HG02938 (cell line): ENCODE results near the gene VPS39.

Experiments used
- ATAC-seq: cut with Tn5 transposase; IDR thresholded peaks from one replicate; pipeline ENCODE4 v1.9.1; 2021; ENCODE audit warnings: mild to moderate bottlenecking, moderate library complexity; ENCODE audit not compliant: unreplicated experiment

The VPS39 gene

GRCh38 chr15:42202653-42203052 is 5.5 kb downstream of the VPS39 start:
- no peak for ATAC-seq

DNA sequence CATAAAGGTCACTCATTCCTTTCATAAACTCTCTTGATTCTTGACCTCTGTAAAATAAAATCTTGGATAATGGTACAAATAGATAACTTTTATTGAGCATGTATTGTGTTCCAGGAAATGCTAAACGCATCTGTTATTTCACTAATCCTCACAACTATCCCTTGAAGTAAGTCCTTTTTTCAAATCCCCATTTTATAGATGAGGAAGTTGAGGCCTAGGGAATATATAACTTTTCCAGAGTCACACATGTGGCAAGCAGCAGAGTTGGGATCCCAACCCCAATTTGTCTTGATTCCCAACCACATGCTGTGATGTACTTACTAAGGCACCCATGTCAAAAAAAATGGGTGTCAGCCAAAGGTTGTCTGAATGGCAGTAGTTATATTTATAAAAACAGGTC is 6.3 kb downstream of the VPS39 start:
- no peak for ATAC-seq

GRCh38 chr15:42199126-42199525 is 9.0 kb downstream of the VPS39 start:
- ATAC-seq, result no peak

GRCh38 chr15:42198516-42198915 is 9.6 kb downstream of the VPS39 start:
- ATAC-seq, result no peak

DNA sequence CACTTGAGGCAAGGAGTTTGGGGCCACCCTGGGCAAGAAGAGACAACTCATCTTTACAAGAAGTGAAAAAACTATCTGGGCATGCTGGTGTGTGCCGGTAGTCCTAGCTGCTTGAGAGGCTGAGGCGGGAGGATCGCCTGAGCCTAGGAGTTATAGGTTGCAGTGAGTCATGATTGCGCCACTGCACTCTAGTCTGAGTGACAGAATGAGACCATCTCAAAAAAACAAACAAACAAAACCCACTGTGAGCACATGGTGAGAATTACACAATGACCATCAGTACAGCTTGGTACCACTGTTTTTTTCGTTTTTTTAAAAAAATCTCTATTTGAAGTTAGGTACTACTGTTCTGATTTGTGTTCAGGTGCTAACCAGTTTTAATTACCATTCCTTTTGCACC is 13.6 kb downstream of the VPS39 start:
- ATAC-seq, result no peak

- no peak for ATAC-seq
These were observed 14.7 kb downstream of the VPS39 start for GRCh38 chr15:42193383-42193782.

GRCh38 chr15:42191610-42192346 is 16.3 kb downstream of the VPS39 start:
- ATAC-seq, result no peak

GRCh38 chr15:42190370-42190769 is 17.7 kb downstream of the VPS39 start:
- ATAC-seq, result no peak

DNA sequence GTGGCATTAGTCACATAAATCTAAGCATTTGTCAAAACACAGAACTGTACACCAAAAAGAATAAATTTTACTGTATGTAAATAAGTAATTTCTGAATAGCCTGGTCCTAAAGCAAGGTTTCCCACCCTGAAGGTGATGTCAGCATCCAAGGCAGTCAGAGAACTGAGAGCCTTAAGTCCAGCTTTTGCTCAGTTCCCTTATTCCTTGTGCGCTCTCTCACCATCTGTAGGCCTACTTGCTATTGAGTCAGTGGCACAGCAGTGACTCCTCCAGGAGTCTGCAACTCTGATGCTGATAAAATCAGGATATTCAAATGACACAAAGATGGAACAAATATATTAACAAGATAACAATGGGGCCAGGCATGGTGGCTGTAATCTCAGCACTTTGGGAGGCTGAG is 22.3 kb downstream of the VPS39 start:
- no peak for ATAC-seq

DNA sequence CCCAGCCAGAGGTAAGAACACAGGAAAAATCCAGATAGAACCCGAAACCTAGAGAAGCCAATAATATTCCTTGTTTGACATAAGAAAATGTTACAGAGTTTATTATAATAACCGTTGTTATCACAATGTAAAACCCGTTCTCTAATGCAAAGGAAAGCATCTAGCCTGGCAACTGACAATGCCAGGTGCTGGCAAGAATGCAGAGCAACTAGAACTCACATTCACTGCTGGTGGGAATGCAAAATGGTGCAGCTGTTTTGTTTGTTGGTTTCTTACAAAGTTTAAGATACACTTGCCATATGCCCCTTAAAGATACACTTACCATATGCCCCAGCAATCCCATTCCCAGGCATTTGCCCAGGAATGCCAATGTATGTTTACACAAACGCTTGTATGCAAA is 23.4 kb downstream of the VPS39 start:
- ATAC-seq, result no peak

GRCh38 chr15:42184296-42184695 is 23.8 kb downstream of the VPS39 start:
- no peak for ATAC-seq

GRCh38 chr15:42182961-42183360 is 25.1 kb downstream of the VPS39 start:
- no peak for ATAC-seq

DNA sequence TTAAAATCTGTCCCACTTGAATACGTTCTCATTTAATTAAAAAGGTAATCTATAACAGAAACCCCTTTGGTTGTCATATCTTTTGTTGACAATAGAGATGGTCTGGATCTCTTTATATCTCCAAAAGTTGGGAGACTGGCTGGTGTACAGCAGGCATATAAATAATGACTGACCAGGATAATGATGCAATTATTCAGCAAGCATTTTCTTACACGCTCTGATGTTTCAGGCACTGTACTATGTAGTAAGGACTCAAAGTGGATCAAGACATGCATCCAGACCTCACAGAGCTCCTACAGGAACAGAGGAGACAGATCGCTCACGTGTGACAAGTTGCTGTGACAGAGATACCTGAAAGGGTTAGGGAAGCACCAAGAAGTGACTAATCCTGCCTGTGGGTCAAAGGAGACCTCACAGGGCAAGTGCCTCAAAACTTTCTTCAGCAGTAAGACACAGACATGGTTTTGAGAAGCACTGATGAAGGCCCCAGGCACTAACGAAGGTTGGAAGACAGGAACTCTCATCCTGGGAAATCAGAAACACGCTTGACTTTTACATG is 25.7 kb downstream of the VPS39 start:
- no peak for ATAC-seq

GRCh38 chr15:42178056-42178455 is 30.0 kb downstream of the VPS39 start:
- no peak for ATAC-seq

- no peak for ATAC-seq
These were observed 32.4 kb downstream of the VPS39 start for GRCh38 chr15:42175671-42176070.

- no peak for ATAC-seq
These were observed 35.6 kb downstream of the VPS39 start for GRCh38 chr15:42172475-42172874.

GRCh38 chr15:42171795-42172194 is 36.3 kb downstream of the VPS39 start:
- no peak for ATAC-seq

GRCh38 chr15:42171122-42171521 is 37.0 kb downstream of the VPS39 start:
- ATAC-seq, result no peak

DNA sequence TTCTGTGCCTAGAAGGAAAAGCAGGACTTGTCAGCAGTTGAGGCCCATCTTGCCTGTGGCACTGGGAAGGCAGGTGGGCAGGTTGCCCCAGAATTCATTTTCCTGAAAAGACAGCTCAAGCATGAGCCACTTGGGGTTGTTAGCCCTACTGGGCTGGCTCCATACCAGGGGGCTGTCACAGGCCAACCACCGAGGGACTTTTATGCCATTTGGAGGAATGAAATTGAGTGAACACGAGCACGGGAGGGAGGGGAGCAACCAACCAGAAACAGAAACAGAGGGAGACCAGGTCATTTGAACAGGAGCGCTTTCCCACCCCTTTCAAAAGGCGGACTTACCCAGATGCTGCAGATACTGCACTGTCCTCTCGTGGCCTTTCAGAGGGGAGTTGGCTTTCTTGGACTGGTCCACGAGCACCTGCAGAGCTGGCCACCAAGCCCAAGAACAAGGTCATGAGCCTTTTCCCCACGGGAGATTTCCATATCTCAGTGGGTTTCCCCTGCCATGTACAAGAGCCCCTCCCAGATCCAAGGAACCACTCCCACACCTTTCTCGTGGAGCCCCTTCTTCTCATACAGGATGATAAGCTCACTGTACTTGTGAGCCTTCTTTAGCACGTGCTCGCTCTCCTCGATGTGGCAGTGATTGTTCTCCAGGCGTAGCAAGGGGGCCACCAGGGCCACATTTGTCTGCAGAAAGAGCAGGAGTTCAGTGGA is 41.7 kb downstream of the VPS39 start:
- no peak for ATAC-seq

DNA sequence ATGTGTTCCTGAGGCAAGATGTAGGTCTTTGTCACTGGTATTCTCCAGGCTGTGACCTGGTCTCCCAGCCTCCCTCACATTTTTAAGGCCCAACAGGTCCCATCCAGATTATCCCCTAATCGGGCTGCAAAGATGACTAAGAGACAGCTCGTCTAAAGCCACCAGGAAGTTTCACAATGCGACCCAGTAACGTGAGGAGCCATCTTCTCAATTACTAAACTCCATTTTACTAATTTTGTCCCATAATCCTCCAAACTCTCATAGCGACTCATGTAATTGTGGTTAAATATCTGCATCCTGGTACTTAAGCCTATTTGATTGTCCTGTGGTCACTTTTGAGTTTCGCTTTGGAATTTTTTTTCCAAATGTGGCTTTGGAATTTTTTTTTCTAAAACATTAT is 43.0 kb downstream of the VPS39 start:
- no peak for ATAC-seq

- ATAC-seq, result no peak
These were observed 44.1 kb downstream of the VPS39 start for GRCh38 chr15:42163947-42164550.

DNA sequence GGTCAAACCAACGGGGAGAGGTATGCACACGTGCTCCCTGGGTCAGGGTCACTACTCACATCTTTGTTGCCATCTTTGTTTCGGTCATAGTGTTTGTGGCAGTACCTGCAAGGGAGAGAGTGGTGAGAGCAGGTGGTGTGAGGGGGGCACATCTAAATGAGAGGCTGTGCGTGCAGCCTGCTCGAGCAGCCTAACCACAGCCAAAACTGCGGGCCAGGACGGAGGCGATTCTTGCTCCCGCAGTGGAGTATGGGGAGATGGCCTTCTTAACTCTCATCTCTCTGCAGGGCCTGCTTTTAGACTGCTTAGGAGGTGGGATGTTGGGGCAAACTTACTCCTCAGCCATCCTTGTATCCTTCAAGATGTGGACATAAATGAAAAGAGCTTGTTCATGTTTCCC is 44.8 kb downstream of the VPS39 start:
- no peak for ATAC-seq
